IMR-90 (cell line): ENCODE results near the gene MEIOB. TPM values are rescaled to one million over a fixed set of nuclear protein-coding genes. Genes with fewer than 3 reads are reported as not detected.

ENCODE experiments used
- ATAC-seq: fragments of 200-7000 bp; cut with Tn5 transposase; 2 replicates; pipeline ENCODE4 v1.9.1; 2020; ENCODE audit warnings: low read depth, mild to moderate bottlenecking, moderate library complexity
- BruUV-seq: library from RNA; stranded (reverse); fragments of 400-500 nt; replicated peaks from 2 replicates; lab custom pipeline; 2021; lab: Mats Ljungman, UMichigan
- CTCF ChIA-PET: fragments of 300-600 bp; formaldehyde crosslinking; extraction: SDS; loops from one replicate; lab custom pipeline; 2021; ENCODE audit warnings: antibody characterized with exemption; lab: Yijun Ruan, JAX
- POLR2A ChIA-PET: fragments of 300-600 bp; sonication (Branson Sonifier 250); formaldehyde crosslinking; loops from one replicate; lab custom pipeline; 2022; ENCODE audit warnings: antibody characterized with exemption; ENCODE audit not compliant: unreplicated experiment; lab: Charles Lee
- DNase-seq: peaks from one replicate; pipeline ENCODE4 v3.0.0; 2013
- H2AFZ ChIP-seq: replicated peaks from 2 replicates; pipeline ENCODE3; 2013; ENCODE audit warnings: low read length, mild to moderate bottlenecking; ENCODE audit not compliant: poor library complexity
- H2AK5ac ChIP-seq: 2 replicates; pipeline ENCODE4 v1.6.1; 2013; ENCODE audit warnings: low read depth, low read length, inconsistent platforms
- H2AK9ac ChIP-seq: replicated peaks from 2 replicates; pipeline ENCODE3; 2013; ENCODE audit warnings: mild to moderate bottlenecking, low read depth, low read length, moderate library complexity; ENCODE audit not compliant: poor library complexity
- H2BK120ac ChIP-seq: 2 replicates; pipeline ENCODE4 v1.6.1; 2013; ENCODE audit warnings: low read depth, low read length, inconsistent platforms
- H2BK15ac ChIP-seq: 3 replicates; pipeline ENCODE4 v1.6.1; 2013; ENCODE audit warnings: low read depth, low read length, inconsistent platforms
- H2BK20ac ChIP-seq: 2 replicates; pipeline ENCODE4 v1.6.1; 2013; ENCODE audit warnings: low read depth, mild to moderate bottlenecking, inconsistent platforms, low read length, moderate library complexity
- H2BK5ac ChIP-seq: 2 replicates; pipeline ENCODE4 v1.6.1; 2013; ENCODE audit warnings: mild to moderate bottlenecking, low read depth, low read length, inconsistent platforms; ENCODE audit not compliant: poor library complexity, severe bottlenecking
- H3K14ac ChIP-seq: replicated peaks from 2 replicates; pipeline ENCODE4 v1.6.1; 2013; ENCODE audit warnings: low read depth, low read length, inconsistent platforms
- H3K18ac ChIP-seq: 2 replicates; pipeline ENCODE4 v1.6.1; 2013; ENCODE audit warnings: low read depth, low read length, control low read depth
- H3K23ac ChIP-seq: 2 replicates; pipeline ENCODE4 v1.6.1; 2013; ENCODE audit warnings: low read depth, low read length, inconsistent platforms
- H3K27ac ChIP-seq: 2 replicates; pipeline ENCODE4 v1.5.1; 2013; ENCODE audit warnings: mild to moderate bottlenecking, control low read depth, low read length; ENCODE audit not compliant: insufficient read depth
- H3K27me3 ChIP-seq: 2 replicates; pipeline ENCODE4 v1.6.1; 2013; ENCODE audit warnings: low read length; ENCODE audit not compliant: control insufficient read depth, insufficient read depth
- H3K36me3 ChIP-seq: 2 replicates; pipeline ENCODE4 v1.6.1; 2013; ENCODE audit warnings: low read length, mixed read lengths; ENCODE audit not compliant: control insufficient read depth, insufficient read depth
- H3K4ac ChIP-seq: 2 replicates; pipeline ENCODE4 v1.6.1; 2013; ENCODE audit warnings: low read depth, low read length, inconsistent platforms
- H3K4me1 ChIP-seq: 2 replicates; pipeline ENCODE4 v1.6.1; 2013; ENCODE audit warnings: low read length, mixed read lengths; ENCODE audit not compliant: control insufficient read depth, insufficient read depth
- H3K4me2 ChIP-seq: 2 replicates; pipeline ENCODE4 v1.6.1; 2013; ENCODE audit warnings: low read depth, mild to moderate bottlenecking, control low read depth, low read length, moderate library complexity
- H3K4me3 ChIP-seq: 2 replicates; pipeline ENCODE4 v1.5.1; 2013; ENCODE audit warnings: low read depth, mild to moderate bottlenecking, control low read depth, low read length, moderate library complexity; ENCODE audit not compliant: insufficient read depth
- H3K56ac ChIP-seq: 2 replicates; pipeline ENCODE4 v1.6.1; 2013; ENCODE audit warnings: low read length, inconsistent platforms; ENCODE audit not compliant: insufficient read depth; ENCODE audit errors: extremely low read depth
- H3K79me1 ChIP-seq, 2 experiments: 2 replicates each; pipeline ENCODE4 v1.6.1; 2013; ENCODE audit warnings: low read length in 2 of 2, inconsistent platforms in 1 of 2, low read depth in 1 of 2
- H3K9ac ChIP-seq: 2 replicates; pipeline ENCODE4 v1.6.1; 2013; ENCODE audit warnings: low read depth, low read length, control low read depth
- H3K9me1 ChIP-seq: 2 replicates; pipeline ENCODE4 v1.6.1; 2013; ENCODE audit warnings: low read length, inconsistent platforms; ENCODE audit not compliant: insufficient read depth
- H3K9me3 ChIP-seq: 2 replicates; pipeline ENCODE4 v1.6.1; 2013; ENCODE audit warnings: low read length; ENCODE audit not compliant: control insufficient read depth, insufficient read depth
- H4K20me1 ChIP-seq: 2 replicates; pipeline ENCODE4 v1.6.1; 2013; ENCODE audit warnings: low read length, inconsistent platforms; ENCODE audit not compliant: insufficient read depth
- H4K5ac ChIP-seq: 2 replicates; pipeline ENCODE4 v1.6.1; 2013; ENCODE audit warnings: mild to moderate bottlenecking, low read depth, low read length, control low read depth
- H4K8ac ChIP-seq, 2 experiments: 2 replicates each; pipeline ENCODE4 v1.6.1; 2013; ENCODE audit warnings: low read depth in 2 of 2, low read length in 2 of 2, control low read depth in 1 of 2, inconsistent platforms in 1 of 2
- H4K91ac ChIP-seq: 2 replicates; pipeline ENCODE4 v1.6.1; 2013; ENCODE audit warnings: low read depth, low read length, inconsistent platforms; ENCODE audit not compliant: insufficient read depth
- CEBPB ChIP-seq: IDR thresholded peaks from 2 replicates; pipeline ENCODE4 v1.6.1; 2012; ENCODE audit warnings: low read depth, low read length, improper control_type of control experiment
- CHD1 ChIP-seq: IDR thresholded peaks from 2 replicates; pipeline ENCODE4 v1.6.1; 2012; ENCODE audit warnings: low read depth, low read length, improper control_type of control experiment
- FOS ChIP-seq: fragments of 150-350 bp; IDR thresholded peaks from 2 replicates; pipeline ENCODE4 v1.6.1; 2016; ENCODE audit warnings: low read depth, low read length
- POLR2A ChIP-seq: IDR thresholded peaks from 2 replicates; pipeline ENCODE4 v1.6.1; 2012; ENCODE audit warnings: mild to moderate bottlenecking, low read depth, low read length
- RAD21 ChIP-seq: IDR thresholded peaks from 2 replicates; pipeline ENCODE4 v1.6.1; 2012; ENCODE audit warnings: low read length, improper control_type of control experiment
- RCOR1 ChIP-seq: IDR thresholded peaks from 2 replicates; pipeline ENCODE4 v1.6.1; 2012; ENCODE audit warnings: mild to moderate bottlenecking, low read length, improper control_type of control experiment; ENCODE audit not compliant: insufficient replicate concordance
- WGBS, 2 experiments: methylation state at CpG; one replicate each; pipeline versions ENCODE4 v1.1.5 to v1.1.7; 2013; ENCODE audit warnings: missing lambda C conversion rate in 2 of 2; ENCODE audit not compliant: insufficient read length in 1 of 2; ENCODE audit errors: extremely low coverage in 2 of 2; 5-methylcytosine and 5-hydroxymethylcytosine counted together
- dilution Hi-C: fragments of 300-500 bp; cut with HindIII; formaldehyde crosslinking; loops from one replicate; pipeline ENCODE4 v1.14.3; 2018; ENCODE audit warnings: low sequenced_read_pairs; ENCODE audit not compliant: unreplicated experiment
- in situ Hi-C: fragments of 300-500 bp; cut with MboI; formaldehyde crosslinking; loops from 3 replicates; pipeline ENCODE4 v1.14.3; 2019; ENCODE audit warnings: low sequenced_read_pairs, inconsistent platforms, mixed read lengths
- intact Hi-C: fragments of 100-400 bp; cut with micrococcal nuclease; formaldehyde crosslinking; loops from 2 replicates; pipeline ENCODE4 v1.10.0; 2022
- polyA plus RNA-seq, 3 experiments: library from polyadenylated mRNA; depleted of rRNA; stranded (reverse); fragments of >200 nt; gene quantifications; 2 replicates each; pipeline ENCODE4 v1.2.3, GENCODE V29; 2012; ENCODE audit warnings: low replicate concordance in 1 of 3
- total RNA-seq: library from RNA; depleted of rRNA; stranded (reverse); fragments of >200 nt; gene quantifications from 2 replicates; pipeline ENCODE4 v1.2.3, GENCODE V29; 2012
- TF ChIP-seq, protein P1 (sequence below): fragments of 150-350 bp; IDR thresholded peaks from 2 replicates; pipeline ENCODE4 v1.6.1; 2017; ENCODE audit warnings: mild to moderate bottlenecking, antibody characterized with exemption, low read length, low read depth

The MEIOB gene
- total and polyA plus RNA-seq, 2 of the 4 experiments (the other 2 are of a cell fraction) = 0.14 TPM; not detected in 1

DNA sequence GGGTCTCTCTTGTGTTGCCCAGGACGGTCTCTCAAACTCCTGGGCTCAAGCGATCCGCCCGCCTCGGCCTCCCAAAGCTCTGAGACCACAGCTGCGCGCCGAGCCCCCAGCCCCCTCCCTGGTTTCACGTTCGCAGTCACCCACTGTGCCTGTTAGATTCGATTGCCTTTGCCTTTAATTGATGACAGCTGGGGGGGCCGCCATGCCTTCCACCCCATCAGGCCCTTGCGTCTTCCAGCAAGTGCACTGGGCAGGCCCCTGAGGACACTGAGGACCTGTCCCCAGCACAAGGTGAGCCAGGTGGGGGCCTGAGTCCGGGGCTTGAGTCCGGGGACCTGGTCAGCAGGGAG lies 81.7 kb downstream of the MEIOB start:
- Histone ChIP-seq H2AFZ (no peak overlapping the region), H3K79me1 (peaks cover 3 to 22% of the 10 kb centered on the region in 2 experiments; a peak in 2 of 4 replicates), H3K9me1 (0 out of 2 replicates have a peak, but pooled peaks cover under 1% of the 10 kb centered on the region), H3K9me3 (no peaks in the 10 kb centered on the region), H2BK5ac (no peak overlapping the region), H3K18ac (no peak overlapping the region), H4K20me1 (peaks cover 24% of the 10 kb centered on the region), H3K4me2 (no peak overlapping the region), H3K23ac (no peak overlapping the region), H2AK9ac (no peak overlapping the region), H3K27me3 (no peaks in the 10 kb centered on the region), H3K4ac (no peak overlapping the region), H4K8ac (no peak overlapping the region), H3K36me3 (peaks cover 34% of the 10 kb centered on the region), H3K4me3 (no peak overlapping the region), H3K4me1 (no peaks in the 10 kb centered on the region), H4K91ac (no peak overlapping the region), H3K14ac (no peak overlapping the region), H3K27ac (no peak overlapping the region), H2BK20ac (no peak overlapping the region), H3K56ac (no peak overlapping the region), H3K9ac (no peak overlapping the region), H4K5ac (no peak overlapping the region), H2AK5ac (no peak overlapping the region), H2BK15ac (no peak overlapping the region), H2BK120ac (no peak overlapping the region)
- in situ Hi-C loops = no loop called here
- DNase-seq (no peak), ATAC-seq (no peak)
- dilution Hi-C loops = no loop called here
- ChIA-PET POLR2A (no interaction called here), CTCF (no interaction called here)
- intact Hi-C loops = no loop called here
- WGBS, 2 experiments = 87% methylated on average over 11 of the region's 15 CpGs; no CpG with 5 or more reads in 1 of the 2 experiments
- TF ChIP-seq CHD1 (no peak), CEBPB (no peak), RCOR1 (no peak), FOS (no peak), POLR2A (no peak), RAD21 (no peak)
- TF ChIP-seq, protein P1, sequence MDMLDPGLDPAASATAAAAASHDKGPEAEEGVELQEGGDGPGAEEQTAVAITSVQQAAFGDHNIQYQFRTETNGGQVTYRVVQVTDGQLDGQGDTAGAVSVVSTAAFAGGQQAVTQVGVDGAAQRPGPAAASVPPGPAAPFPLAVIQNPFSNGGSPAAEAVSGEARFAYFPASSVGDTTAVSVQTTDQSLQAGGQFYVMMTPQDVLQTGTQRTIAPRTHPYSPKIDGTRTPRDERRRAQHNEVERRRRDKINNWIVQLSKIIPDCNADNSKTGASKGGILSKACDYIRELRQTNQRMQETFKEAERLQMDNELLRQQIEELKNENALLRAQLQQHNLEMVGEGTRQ = no peak
- BruUV-seq = no TSS peak
